SK-N-SH treated with all-trans-retinoic acid at 6 μM for 48 hours (cell line): Measurements from ENCODE around the gene SEC14L5.
"Not testable (repeated sequence)": the region's sequence is repeated elsewhere in the genome, so short reads cannot be mapped to it uniquely, and the experiment has no call there.

Experiments used
- ATAC-seq: fragments of 200-7000 bp; cut with Tn5 transposase; 3 replicates; pipeline ENCODE4 v1.9.1; 2020; ENCODE audit warnings: mild to moderate bottlenecking, moderate library complexity
- ARNTL ChIP-seq: fragments of 450-650 bp; formaldehyde crosslinking; IDR thresholded peaks from 2 replicates; pipeline ENCODE4 v1.5.0; 2020; ENCODE audit warnings: low read depth, mild to moderate bottlenecking, moderate library complexity, borderline replicate concordance
- BACH2 ChIP-seq: fragments of 250-450 bp; sonication (Bioruptor Pico); IDR thresholded peaks from 2 replicates; pipeline ENCODE4 v1.9.0; 2021; ENCODE audit warnings: mild to moderate bottlenecking, borderline replicate concordance
- CSDC2 ChIP-seq: fragments of 250-450 bp; sonication (Bioruptor Pico); IDR thresholded peaks from 2 replicates; pipeline ENCODE4 v1.5.0; 2020; ENCODE audit warnings: mild to moderate bottlenecking, moderate library complexity
- ESRRG ChIP-seq: fragments of 250-450 bp; sonication (Bioruptor Pico); IDR thresholded peaks from 2 replicates; pipeline ENCODE4 v1.6.1; 2021; ENCODE audit warnings: mild to moderate bottlenecking
- GLIS3 ChIP-seq: fragments of 250-450 bp; sonication (Bioruptor Pico); IDR thresholded peaks from 2 replicates; pipeline ENCODE4 v1.5.0; 2020; ENCODE audit warnings: mild to moderate bottlenecking, moderate library complexity
- ISL1 ChIP-seq: fragments of 250-450 bp; sonication (Bioruptor Pico); IDR thresholded peaks from 2 replicates; pipeline ENCODE4 v2.1.2; 2022; ENCODE audit warnings: mild to moderate bottlenecking, moderate library complexity
- OSR1 ChIP-seq: fragments of 250-450 bp; sonication (Bioruptor Pico); IDR thresholded peaks from 2 replicates; pipeline ENCODE4 v1.8.0; 2022; ENCODE audit warnings: moderate library complexity, mild to moderate bottlenecking, inconsistent platforms
- PPARA ChIP-seq: fragments of 250-450 bp; sonication (Bioruptor Pico); IDR thresholded peaks from 2 replicates; pipeline ENCODE4 v1.5.0; 2020; ENCODE audit warnings: mild to moderate bottlenecking, borderline replicate concordance
- RARB ChIP-seq: fragments of 250-450 bp; sonication (Bioruptor Pico); IDR thresholded peaks from 2 replicates; pipeline ENCODE4 v1.8.0; 2021; ENCODE audit warnings: mild to moderate bottlenecking, moderate library complexity
- SNAI2 ChIP-seq: fragments of 250-450 bp; sonication (Bioruptor Pico); IDR thresholded peaks from 2 replicates; pipeline ENCODE4 v1.5.0; 2020; ENCODE audit warnings: mild to moderate bottlenecking, moderate library complexity
- TCF4 ChIP-seq: fragments of 250-450 bp; sonication (Bioruptor Pico); IDR thresholded peaks from 2 replicates; pipeline ENCODE4 v1.8.0; 2021; ENCODE audit warnings: mild to moderate bottlenecking, moderate library complexity, borderline replicate concordance
- TOX ChIP-seq: fragments of 250-450 bp; sonication (Bioruptor Pico); IDR thresholded peaks from 2 replicates; pipeline ENCODE4 v1.8.0; 2021; ENCODE audit warnings: mild to moderate bottlenecking, moderate library complexity, borderline replicate concordance
- ZC3H10 ChIP-seq: fragments of 250-450 bp; sonication (Bioruptor Pico); IDR thresholded peaks from 2 replicates; pipeline ENCODE4 v1.5.1; 2021; ENCODE audit warnings: mild to moderate bottlenecking, moderate library complexity
- ZFP3 ChIP-seq: fragments of 250-450 bp; sonication (Bioruptor Pico); IDR thresholded peaks from 2 replicates; pipeline ENCODE4 v1.5.0; 2020; ENCODE audit warnings: mild to moderate bottlenecking, moderate library complexity
- ZFP30 ChIP-seq: fragments of 450-650 bp; formaldehyde crosslinking; IDR thresholded peaks from 2 replicates; pipeline ENCODE4 v1.5.0; 2022; ENCODE audit warnings: mild to moderate bottlenecking, moderate library complexity
- ZNF565 ChIP-seq: fragments of 450-650 bp; formaldehyde crosslinking; conservative IDR thresholded peaks from 2 replicates; pipeline ENCODE4 v1.5.0; 2020; ENCODE audit warnings: low read depth, mild to moderate bottlenecking, moderate library complexity
- ZNF70 ChIP-seq: fragments of 450-650 bp; formaldehyde crosslinking; IDR thresholded peaks from 2 replicates; pipeline ENCODE4 v1.5.0; 2020; ENCODE audit warnings: mild to moderate bottlenecking, moderate library complexity
- ZNF8 ChIP-seq: fragments of 450-650 bp; formaldehyde crosslinking; IDR thresholded peaks from 2 replicates; pipeline ENCODE4 v1.5.0; 2020; ENCODE audit warnings: mild to moderate bottlenecking, moderate library complexity
- TF ChIP-seq, protein P1 (sequence below): fragments of 250-450 bp; sonication (Bioruptor Pico); IDR thresholded peaks from 2 replicates; pipeline ENCODE4 v1.5.1; 2020; ENCODE audit warnings: low read depth, mild to moderate bottlenecking, moderate library complexity
- TF ChIP-seq, protein P2 (sequence below): fragments of 250-450 bp; sonication (Bioruptor Pico); IDR thresholded peaks from 2 replicates; pipeline ENCODE4 v1.5.1; 2021; ENCODE audit warnings: mild to moderate bottlenecking, moderate library complexity
- TF ChIP-seq, protein P3 (sequence below): fragments of 250-450 bp; sonication (Bioruptor Pico); IDR thresholded peaks from 2 replicates; pipeline ENCODE4 v1.8.0; 2021; ENCODE audit warnings: low read depth, mild to moderate bottlenecking, moderate library complexity, borderline replicate concordance
- TF ChIP-seq, protein P4 (sequence below): fragments of 250-450 bp; sonication (Bioruptor Pico); IDR thresholded peaks from 2 replicates; pipeline ENCODE4 v1.8.0; 2020; ENCODE audit warnings: mild to moderate bottlenecking, moderate library complexity, borderline replicate concordance

Gene SEC14L5

DNA sequence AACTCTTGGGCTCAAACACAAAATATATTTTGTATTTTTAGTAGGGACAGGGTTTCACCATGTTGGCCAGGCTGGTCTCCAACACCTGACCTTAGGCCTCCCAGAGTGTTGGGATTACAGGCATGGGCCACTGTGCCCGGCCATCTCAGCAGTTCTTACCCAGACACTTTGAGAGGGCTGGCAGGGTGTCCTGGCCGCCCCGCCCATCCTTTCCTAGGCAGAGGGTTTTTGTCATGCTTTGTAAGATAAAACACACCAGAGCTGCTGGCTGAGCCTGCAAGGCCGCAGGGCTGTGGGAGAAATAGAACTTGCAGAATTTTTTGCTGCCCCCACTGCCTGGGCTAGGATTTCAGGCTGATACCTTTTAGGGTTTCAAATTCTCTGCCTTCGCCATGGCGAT is 29.9 kb upstream of the SEC14L5 start:
- no peak for ATAC-seq
- TF ChIP-seq TOX (CRISPR knock-in tag) (no peak), ARNTL (CRISPR knock-in tag) (no peak), ESRRG (CRISPR knock-in tag) (no peak), ZNF565 (CRISPR knock-in tag) (no peak), PPARA (CRISPR knock-in tag) (no peak), GLIS3 (no peak), CSDC2 (CRISPR knock-in tag) (no peak), ZC3H10 (no peak), SNAI2 (CRISPR knock-in tag) (no peak), RARB (CRISPR knock-in tag) (no peak), ZFP30 (CRISPR knock-in tag) (no peak), ISL1 (CRISPR knock-in tag) (no peak), ZNF8 (CRISPR knock-in tag) (no peak), OSR1 (CRISPR knock-in tag) (no peak), ZFP3 (CRISPR knock-in tag) (no peak)
- TF ChIP-seq, protein P1, sequence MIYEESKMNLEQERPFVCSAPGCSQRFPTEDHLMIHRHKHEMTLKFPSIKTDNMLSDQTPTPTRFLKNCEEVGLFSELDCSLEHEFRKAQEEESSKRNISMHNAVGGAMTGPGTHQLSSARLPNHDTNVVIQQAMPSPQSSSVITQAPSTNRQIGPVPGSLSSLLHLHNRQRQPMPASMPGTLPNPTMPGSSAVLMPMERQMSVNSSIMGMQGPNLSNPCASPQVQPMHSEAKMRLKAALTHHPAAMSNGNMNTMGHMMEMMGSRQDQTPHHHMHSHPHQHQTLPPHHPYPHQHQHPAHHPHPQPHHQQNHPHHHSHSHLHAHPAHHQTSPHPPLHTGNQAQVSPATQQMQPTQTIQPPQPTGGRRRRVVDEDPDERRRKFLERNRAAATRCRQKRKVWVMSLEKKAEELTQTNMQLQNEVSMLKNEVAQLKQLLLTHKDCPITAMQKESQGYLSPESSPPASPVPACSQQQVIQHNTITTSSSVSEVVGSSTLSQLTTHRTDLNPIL (CRISPR knock-in tag): no peak
- TF ChIP-seq, protein P2, sequence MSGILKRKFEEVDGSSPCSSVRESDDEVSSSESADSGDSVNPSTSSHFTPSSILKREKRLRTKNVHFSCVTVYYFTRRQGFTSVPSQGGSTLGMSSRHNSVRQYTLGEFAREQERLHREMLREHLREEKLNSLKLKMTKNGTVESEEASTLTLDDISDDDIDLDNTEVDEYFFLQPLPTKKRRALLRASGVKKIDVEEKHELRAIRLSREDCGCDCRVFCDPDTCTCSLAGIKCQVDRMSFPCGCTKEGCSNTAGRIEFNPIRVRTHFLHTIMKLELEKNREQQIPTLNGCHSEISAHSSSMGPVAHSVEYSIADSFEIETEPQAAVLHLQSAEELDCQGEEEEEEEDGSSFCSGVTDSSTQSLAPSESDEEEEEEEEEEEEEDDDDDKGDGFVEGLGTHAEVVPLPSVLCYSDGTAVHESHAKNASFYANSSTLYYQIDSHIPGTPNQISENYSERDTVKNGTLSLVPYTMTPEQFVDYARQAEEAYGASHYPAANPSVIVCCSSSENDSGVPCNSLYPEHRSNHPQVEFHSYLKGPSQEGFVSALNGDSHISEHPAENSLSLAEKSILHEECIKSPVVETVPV (CRISPR knock-in tag): no peak
- TF ChIP-seq, protein P3, sequence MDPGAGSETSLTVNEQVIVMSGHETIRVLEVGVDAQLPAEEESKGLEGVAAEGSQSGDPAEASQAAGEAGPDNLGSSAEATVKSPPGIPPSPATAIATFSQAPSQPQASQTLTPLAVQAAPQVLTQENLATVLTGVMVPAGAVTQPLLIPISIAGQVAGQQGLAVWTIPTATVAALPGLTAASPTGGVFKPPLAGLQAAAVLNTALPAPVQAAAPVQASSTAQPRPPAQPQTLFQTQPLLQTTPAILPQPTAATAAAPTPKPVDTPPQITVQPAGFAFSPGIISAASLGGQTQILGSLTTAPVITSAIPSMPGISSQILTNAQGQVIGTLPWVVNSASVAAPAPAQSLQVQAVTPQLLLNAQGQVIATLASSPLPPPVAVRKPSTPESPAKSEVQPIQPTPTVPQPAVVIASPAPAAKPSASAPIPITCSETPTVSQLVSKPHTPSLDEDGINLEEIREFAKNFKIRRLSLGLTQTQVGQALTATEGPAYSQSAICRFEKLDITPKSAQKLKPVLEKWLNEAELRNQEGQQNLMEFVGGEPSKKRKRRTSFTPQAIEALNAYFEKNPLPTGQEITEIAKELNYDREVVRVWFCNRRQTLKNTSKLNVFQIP (CRISPR knock-in tag): no peak

DNA sequence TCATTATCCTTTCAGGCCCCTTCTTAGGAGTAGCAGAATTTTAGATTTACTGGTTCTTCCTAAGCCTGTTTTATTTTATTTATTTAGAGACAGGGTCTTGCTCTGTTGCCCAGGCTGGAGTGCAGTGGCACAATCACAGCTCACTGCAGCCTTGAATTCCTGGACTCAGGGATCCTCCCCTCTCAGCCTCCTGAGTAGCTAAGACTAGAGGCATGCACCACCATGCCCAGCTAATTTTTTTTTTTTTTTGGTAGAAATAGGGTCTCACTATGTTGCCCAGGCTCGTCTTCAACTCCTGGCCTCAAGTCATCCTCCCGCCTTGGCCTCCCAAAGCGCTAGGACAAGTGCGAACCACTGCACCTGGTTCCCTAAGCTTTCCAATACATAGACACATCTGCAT is 28.5 kb upstream of the SEC14L5 start:
- ATAC-seq: not testable (repeated sequence)

DNA sequence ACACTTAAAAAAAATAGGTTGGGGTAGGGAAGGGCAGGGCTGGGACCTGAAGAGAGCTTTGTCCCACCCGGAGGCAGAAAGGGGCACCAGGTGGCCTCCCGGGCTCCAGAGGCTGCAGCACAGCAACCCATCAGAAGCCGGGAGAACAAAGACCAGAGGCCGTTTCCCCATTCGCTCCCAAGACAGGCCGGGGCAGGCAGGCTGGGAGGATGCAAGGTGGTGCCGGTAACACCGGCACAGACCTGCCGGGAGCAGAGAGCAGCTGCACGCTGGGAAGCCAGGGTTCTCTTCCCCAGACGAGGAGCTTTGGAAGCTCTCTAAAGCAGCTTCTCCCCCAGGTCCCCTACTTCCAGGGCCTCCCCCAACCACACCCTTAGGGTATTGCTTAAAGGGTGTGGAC is 26.7 kb upstream of the SEC14L5 start:
- no peak for ATAC-seq
- TF ChIP-seq OSR1 (CRISPR knock-in tag) (no peak), SNAI2 (CRISPR knock-in tag) (no peak), ARNTL (CRISPR knock-in tag) (no peak), ZNF565 (CRISPR knock-in tag) (no peak), RARB (CRISPR knock-in tag) (no peak), ZC3H10 (no peak), ZFP30 (CRISPR knock-in tag) (no peak)
- TF ChIP-seq, protein P4, sequence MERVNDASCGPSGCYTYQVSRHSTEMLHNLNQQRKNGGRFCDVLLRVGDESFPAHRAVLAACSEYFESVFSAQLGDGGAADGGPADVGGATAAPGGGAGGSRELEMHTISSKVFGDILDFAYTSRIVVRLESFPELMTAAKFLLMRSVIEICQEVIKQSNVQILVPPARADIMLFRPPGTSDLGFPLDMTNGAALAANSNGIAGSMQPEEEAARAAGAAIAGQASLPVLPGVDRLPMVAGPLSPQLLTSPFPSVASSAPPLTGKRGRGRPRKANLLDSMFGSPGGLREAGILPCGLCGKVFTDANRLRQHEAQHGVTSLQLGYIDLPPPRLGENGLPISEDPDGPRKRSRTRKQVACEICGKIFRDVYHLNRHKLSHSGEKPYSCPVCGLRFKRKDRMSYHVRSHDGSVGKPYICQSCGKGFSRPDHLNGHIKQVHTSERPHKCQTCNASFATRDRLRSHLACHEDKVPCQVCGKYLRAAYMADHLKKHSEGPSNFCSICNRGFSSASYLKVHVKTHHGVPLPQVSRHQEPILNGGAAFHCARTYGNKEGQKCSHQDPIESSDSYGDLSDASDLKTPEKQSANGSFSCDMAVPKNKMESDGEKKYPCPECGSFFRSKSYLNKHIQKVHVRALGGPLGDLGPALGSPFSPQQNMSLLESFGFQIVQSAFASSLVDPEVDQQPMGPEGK (CRISPR knock-in tag): no peak

DNA sequence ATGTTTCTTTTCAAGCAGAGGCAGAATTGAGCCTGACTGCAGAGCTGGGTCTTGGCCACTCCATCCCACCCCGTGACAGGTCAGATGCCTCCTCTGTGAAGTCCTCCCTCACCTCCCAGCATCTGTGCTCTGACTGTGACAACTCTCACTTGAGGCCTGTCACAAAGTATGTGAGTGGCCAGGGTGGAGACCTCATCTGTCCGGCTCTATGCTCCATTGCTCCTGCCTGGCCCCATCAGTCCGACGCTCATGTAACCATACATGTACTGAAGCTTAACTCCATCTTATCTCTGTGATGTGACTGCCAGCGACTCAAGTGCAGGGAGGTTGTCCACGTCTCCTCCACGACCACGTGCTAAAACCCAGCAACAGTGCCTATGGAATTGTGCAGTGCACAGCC is 24.7 kb upstream of the SEC14L5 start:
- no peak for TF ChIP-seq ZNF8 (CRISPR knock-in tag)
- TF ChIP-seq, protein P1 (CRISPR knock-in tag): no peak
- no peak for TF ChIP-seq TCF4
- TF ChIP-seq, protein P3 (CRISPR knock-in tag): no peak
- TF ChIP-seq BACH2 (CRISPR knock-in tag): no peak
- TF ChIP-seq ZC3H10: no peak
- no peak for TF ChIP-seq PPARA (CRISPR knock-in tag)
- TF ChIP-seq ZNF70 (CRISPR knock-in tag): no peak
- no peak for TF ChIP-seq ZFP3 (CRISPR knock-in tag)
- TF ChIP-seq ZFP30 (CRISPR knock-in tag): no peak
- TF ChIP-seq OSR1 (CRISPR knock-in tag): no peak
- no peak for TF ChIP-seq GLIS3
- TF ChIP-seq ISL1 (CRISPR knock-in tag): no peak
- no peak for TF ChIP-seq TOX (CRISPR knock-in tag)
- TF ChIP-seq, protein P4 (CRISPR knock-in tag): no peak
- TF ChIP-seq, all 23 proteins: peak for 0
- no peak for ATAC-seq
